ENCODE data around the gene ZNF587.
"Not testable (repeated sequence)": the region's sequence is repeated elsewhere in the genome, so short reads cannot be mapped to it uniquely, and the experiment has no call there.

ZNF587 gene

GRCh38 chr19:57849666-57850473 lies at the start of gene ZNF587:
ZNF587 (plus strand) TSS chr19:57849859; CDS start chr19:57850039, 180 bp downstream.
- DNase-seq (ENCODE audit: low read depth, low spot score) = peak; percentile 48

GRCh38 chr19:57800696-57801095 lies 49.0 kb upstream of the ZNF587 start:
- no peak for DNase-seq (ENCODE audit: low read depth, low spot score)

GRCh38 chr19:57802269-57802668 lies 47.4 kb upstream of the ZNF587 start:
- no peak for DNase-seq (ENCODE audit: low read depth, low spot score)

GRCh38 chr19:57803265-57803593 lies 46.4 kb upstream of the ZNF587 start:
- no peak for DNase-seq (ENCODE audit: low read depth, low spot score)

- DNase-seq (ENCODE audit: low read depth, low spot score) = no peak
Measured at GRCh38 chr19:57803594-57804325, 45.9 kb upstream of the ZNF587 start.

- DNase-seq (ENCODE audit: low read depth, low spot score) = no peak
Measured at GRCh38 chr19:57807541-57807940, 42.1 kb upstream of the ZNF587 start.

- DNase-seq (ENCODE audit: low read depth, low spot score) = not testable (repeated sequence)
Measured at GRCh38 chr19:57810410-57811295, 39.0 kb upstream of the ZNF587 start.

- DNase-seq (ENCODE audit: low read depth, low spot score) = no peak
Measured at GRCh38 chr19:57812226-57812625, 37.4 kb upstream of the ZNF587 start.

- not testable (repeated sequence) for DNase-seq (ENCODE audit: low read depth, low spot score)
Measured at GRCh38 chr19:57812975-57813820, 36.5 kb upstream of the ZNF587 start.

- DNase-seq (ENCODE audit: low read depth, low spot score) = no peak
Measured at GRCh38 chr19:57813919-57814504, 35.6 kb upstream of the ZNF587 start.

- DNase-seq (ENCODE audit: low read depth, low spot score) = peak; percentile 39
Measured at GRCh38 chr19:57814505-57815246, 35.0 kb upstream of the ZNF587 start, which contains the start of gene ZNF552. ZNF552 (minus strand) TSS chr19:57814913; CDS start chr19:57814743, 170 bp downstream.

- DNase-seq (ENCODE audit: low read depth, low spot score) = no peak
Measured at GRCh38 chr19:57815247-57816075, 34.2 kb upstream of the ZNF587 start.

- DNase-seq (ENCODE audit: low read depth, low spot score) = no peak
Measured at GRCh38 chr19:57816652-57817051, 33.0 kb upstream of the ZNF587 start.

- DNase-seq (ENCODE audit: low read depth, low spot score) = no peak
Measured at GRCh38 chr19:57817976-57818375, 31.7 kb upstream of the ZNF587 start.

- no peak for DNase-seq (ENCODE audit: low read depth, low spot score)
Measured at GRCh38 chr19:57818378-57818777, 31.3 kb upstream of the ZNF587 start.

GRCh38 chr19:57819475-57820148 lies 30.0 kb upstream of the ZNF587 start:
- peak; percentile 52 for DNase-seq (ENCODE audit: low read depth, low spot score)

GRCh38 chr19:57820599-57820998 lies 29.1 kb upstream of the ZNF587 start:
- no peak for DNase-seq (ENCODE audit: low read depth, low spot score)

- DNase-seq (ENCODE audit: low read depth, low spot score) = not testable (repeated sequence)
Measured at GRCh38 chr19:57821095-57821494, 28.6 kb upstream of the ZNF587 start.

All from activated naive CD8-positive, alpha-beta T cell treated with anti-CD3 and anti-CD28 coated beads, Interleukin-2, amount 50 U/mL, for 16 hours (primary cell).